GM23248 (cell line): ENCODE measurements around the gene TOPBP1.

Experiments used
- EZH2 ChIP-seq: fragments of 200-600 bp; sonication (generic); IDR thresholded peaks from 2 replicates; pipeline ENCODE4 v1.6.1; 2018; ENCODE audit warnings: antibody characterized with exemption, mild to moderate bottlenecking; ENCODE audit not compliant: insufficient read depth, poor library complexity, severe bottlenecking
- EZH2phosphoT487 ChIP-seq: fragments of 200-600 bp; sonication (generic); IDR thresholded peaks from 2 replicates; pipeline ENCODE4 v1.6.1; 2018; ENCODE audit warnings: antibody characterized with exemption, moderate library complexity, mild to moderate bottlenecking, low read depth; ENCODE audit not compliant: insufficient read depth

GRCh38 chr3:133655731-133656515, 5.8 kb downstream of the TOPBP1 start:
- TF ChIP-seq EZH2: no peak
- TF ChIP-seq EZH2phosphoT487: no peak
